ENCODE measurements around the gene ANKDD1B. TPM values are rescaled to one million over a fixed set of nuclear protein-coding genes. Genes with fewer than 3 reads are reported as not detected.

The ANKDD1B gene
- total RNA-seq, 4 donors from 2014 or later, result 0.45 to 2.2 (median 1.8) TPM

DNA sequence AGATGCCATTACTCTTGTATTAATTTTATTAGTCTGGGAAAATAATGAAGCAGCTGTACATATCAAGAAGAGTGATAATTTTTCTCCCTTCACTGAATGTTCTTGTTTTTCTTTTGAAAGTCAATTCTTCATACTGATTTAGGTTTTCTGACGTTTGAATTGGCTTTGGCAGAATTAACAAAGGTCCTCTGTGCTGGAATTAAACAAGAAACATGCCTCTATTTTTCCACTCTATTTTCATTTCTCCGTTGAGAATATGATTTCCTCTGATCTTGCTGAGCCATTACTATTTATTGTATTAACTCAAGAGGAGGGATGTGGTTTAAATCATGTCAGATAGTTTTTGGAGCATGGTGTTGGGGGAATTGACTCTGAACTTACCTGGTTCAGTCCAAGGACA lies 42.3 kb downstream of the ANKDD1B start:
- no peak overlapping the region for H3K27ac ChIP-seq
- no peak overlapping the region for H3K4me3 ChIP-seq
- WGBS, result 32% methylated on average over 2 of the region's 2 CpGs
- TF ChIP-seq POLR2A (IDR thresholded peaks at IDR 0.05) (no peak), EP300 (IDR thresholded peaks at IDR 0.05) (no peak)
- TF ChIP-seq, protein P1, sequence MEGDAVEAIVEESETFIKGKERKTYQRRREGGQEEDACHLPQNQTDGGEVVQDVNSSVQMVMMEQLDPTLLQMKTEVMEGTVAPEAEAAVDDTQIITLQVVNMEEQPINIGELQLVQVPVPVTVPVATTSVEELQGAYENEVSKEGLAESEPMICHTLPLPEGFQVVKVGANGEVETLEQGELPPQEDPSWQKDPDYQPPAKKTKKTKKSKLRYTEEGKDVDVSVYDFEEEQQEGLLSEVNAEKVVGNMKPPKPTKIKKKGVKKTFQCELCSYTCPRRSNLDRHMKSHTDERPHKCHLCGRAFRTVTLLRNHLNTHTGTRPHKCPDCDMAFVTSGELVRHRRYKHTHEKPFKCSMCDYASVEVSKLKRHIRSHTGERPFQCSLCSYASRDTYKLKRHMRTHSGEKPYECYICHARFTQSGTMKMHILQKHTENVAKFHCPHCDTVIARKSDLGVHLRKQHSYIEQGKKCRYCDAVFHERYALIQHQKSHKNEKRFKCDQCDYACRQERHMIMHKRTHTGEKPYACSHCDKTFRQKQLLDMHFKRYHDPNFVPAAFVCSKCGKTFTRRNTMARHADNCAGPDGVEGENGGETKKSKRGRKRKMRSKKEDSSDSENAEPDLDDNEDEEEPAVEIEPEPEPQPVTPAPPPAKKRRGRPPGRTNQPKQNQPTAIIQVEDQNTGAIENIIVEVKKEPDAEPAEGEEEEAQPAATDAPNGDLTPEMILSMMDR (IDR thresholded peaks at IDR 0.05), result no peak
- H3K4me1 ChIP-seq, result no peaks in the 10 kb centered on the region
- DNase-seq (ENCODE audit: low spot score in 2 of 2), result no peak
- no peaks in the 10 kb centered on the region for H3K9me3 ChIP-seq
- H3K27me3 ChIP-seq, result no peaks in the 10 kb centered on the region
- H3K36me3 ChIP-seq, result no peaks in the 10 kb centered on the region

DNA sequence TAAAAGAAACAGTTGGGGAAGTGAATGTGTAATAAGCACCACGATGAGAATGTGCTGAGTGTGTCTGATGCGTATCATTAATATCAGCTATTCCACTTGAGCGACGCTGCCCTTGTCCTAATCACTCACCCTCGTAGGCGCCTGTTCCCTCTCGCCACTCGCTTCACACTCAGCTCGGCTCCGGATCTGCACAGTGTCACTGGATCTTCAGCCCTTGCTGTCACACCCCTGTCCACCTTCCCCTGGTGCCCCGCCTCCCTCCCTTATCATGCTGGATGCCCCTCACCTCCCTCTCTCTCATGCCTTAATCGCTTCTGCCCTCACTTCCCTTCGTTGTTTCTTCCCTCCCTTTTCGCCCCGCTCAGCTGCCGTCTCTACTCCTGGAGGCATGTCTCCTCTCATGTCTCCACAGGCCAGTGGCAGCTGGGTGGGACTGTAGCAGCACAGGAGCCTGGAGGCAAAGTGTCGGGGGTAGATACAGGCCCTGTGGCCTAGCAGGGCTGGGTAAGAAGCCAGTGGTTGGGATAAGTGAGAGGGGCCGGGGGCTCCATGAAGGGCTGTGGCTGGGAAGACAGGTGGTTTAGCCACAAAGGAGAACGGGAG lies 43.5 kb downstream of the ANKDD1B start:
- H3K4me1 ChIP-seq, result peaks cover 2% of the 10 kb centered on the region
- DNase-seq (ENCODE audit: low spot score in 2 of 2), result no peak
- H3K27me3 ChIP-seq, result no peaks in the 10 kb centered on the region
- no peaks in the 10 kb centered on the region for H3K9me3 ChIP-seq
- 77% methylated on average over 19 of the region's 19 CpGs for WGBS
- no peak overlapping the region for H3K4me3 ChIP-seq
- TF ChIP-seq, protein P1 (IDR thresholded peaks at IDR 0.05), result no peak
- TF ChIP-seq EP300 (IDR thresholded peaks at IDR 0.05) (no peak), POLR2AphosphoS5 (IDR thresholded peaks at IDR 0.05) (no peak), POLR2A (IDR thresholded peaks at IDR 0.05) (no peak)
- H3K27ac ChIP-seq, result no peak overlapping the region
- no peaks in the 10 kb centered on the region for H3K36me3 ChIP-seq

DNA sequence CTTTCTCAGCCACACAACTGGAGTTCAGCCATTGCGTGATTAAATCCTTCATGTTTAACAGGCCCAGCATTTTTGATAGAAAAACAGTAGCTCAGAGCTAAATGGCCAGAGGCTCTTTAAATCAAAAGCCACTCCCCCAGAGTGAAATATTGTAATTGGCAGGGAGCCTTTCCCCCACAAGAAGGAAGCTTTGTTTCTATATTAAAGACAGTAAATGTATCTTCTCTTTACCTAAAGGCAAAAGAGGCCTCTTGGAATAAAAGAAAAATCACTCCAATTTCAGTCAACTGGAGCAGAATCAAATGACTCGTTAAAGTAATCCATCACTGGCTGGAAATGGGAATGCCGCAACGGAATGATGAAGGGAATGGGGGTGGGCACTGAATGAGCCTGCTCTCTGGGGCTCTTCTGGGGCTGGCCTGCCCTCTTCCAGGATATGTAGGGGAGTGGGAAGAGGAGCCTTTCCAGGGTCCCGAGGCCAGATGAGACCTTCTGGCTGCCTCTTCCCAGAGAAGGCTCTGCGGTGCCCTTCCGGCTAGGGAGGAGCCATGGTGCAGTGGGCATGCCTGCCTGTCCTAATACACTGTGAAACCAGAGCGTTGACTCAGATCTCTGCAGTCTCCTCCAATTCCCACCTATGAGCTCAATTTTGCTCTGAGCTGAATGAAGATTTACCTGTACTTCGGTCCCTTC lies 45.2 kb downstream of the ANKDD1B start:
- DNase-seq (ENCODE audit: low spot score in 2 of 2), result no peak
- H3K27ac ChIP-seq, result peak overlapping the region; percentile 48
- H3K36me3 ChIP-seq, result no peaks in the 10 kb centered on the region
- TF ChIP-seq, protein P1 (IDR thresholded peaks at IDR 0.05), result no peak
- TF ChIP-seq POLR2AphosphoS5 (IDR thresholded peaks at IDR 0.05) (no peak), EP300 (IDR thresholded peaks at IDR 0.05) (no peak), POLR2A (IDR thresholded peaks at IDR 0.05) (no peak)
- no peaks in the 10 kb centered on the region for H3K27me3 ChIP-seq
- H3K4me3 ChIP-seq, result peak overlapping the region; percentile 48
- H3K9me3 ChIP-seq, result no peaks in the 10 kb centered on the region
- WGBS, result 16% methylated on average over 9 of the region's 9 CpGs
- peaks cover 2% of the 10 kb centered on the region for H3K4me1 ChIP-seq

DNA sequence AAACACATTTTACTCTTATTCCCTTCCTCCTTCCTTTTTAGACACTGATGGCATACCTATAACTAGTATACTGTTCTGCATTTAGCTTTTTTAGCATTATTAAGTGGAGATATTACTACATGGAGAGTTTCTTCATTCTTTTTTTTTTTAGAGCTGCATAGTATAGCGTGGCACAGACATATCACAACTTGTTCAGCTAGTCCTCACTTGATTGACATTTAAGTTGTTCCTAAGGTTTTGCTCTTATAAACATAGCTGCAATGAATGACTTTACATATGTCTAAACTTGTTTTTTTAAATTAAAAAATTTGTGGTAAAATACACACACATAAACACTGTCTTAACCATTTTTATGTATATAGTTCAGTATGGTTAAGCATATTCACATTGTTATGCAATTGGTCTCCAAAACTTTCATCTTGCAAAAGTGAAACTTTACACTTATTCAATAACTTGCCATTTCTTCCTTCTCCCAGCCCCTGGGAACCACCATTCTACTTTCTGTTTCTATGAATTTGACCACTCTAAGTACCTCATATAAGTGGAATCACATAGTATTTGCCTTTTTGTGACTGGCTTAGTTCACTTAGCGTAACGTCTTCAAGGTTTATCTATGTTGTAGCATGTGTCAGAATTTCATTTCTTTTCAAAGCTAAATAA lies 48.7 kb downstream of the ANKDD1B start:
- no peak for TF ChIP-seq POLR2AphosphoS5 (IDR thresholded peaks at IDR 0.05)
- TF ChIP-seq, protein P1 (IDR thresholded peaks at IDR 0.05), result no peak
- no peak for TF ChIP-seq EP300 (IDR thresholded peaks at IDR 0.05)
- TF ChIP-seq POLR2A (IDR thresholded peaks at IDR 0.05), result no peak
- Histone ChIP-seq H3K36me3 (no peaks in the 10 kb centered on the region), H3K9me3 (no peaks in the 10 kb centered on the region), H3K4me1 (peaks cover 2% of the 10 kb centered on the region), H3K27ac (no peak overlapping the region), H3K27me3 (no peaks in the 10 kb centered on the region), H3K4me3 (no peak overlapping the region)
- 83% methylated on average over 3 of the region's 3 CpGs for WGBS
- no peak for DNase-seq (ENCODE audit: low spot score in 2 of 2)
